ENCODE data around the gene PLSCR1. TPM values are rescaled to one million over a fixed set of nuclear protein-coding genes. Genes with fewer than 3 reads are reported as not detected.

PLSCR1 gene
- total RNA-seq, 2 donors from 2014 or later: 35.0 to 90.1 TPM

GRCh38 chr3:146581951-146582467 lies 37.6 kb upstream of the PLSCR1 start:
- Histone ChIP-seq H3K27ac (no peak overlapping the region), H3K9me3 (no peaks in the 10 kb centered on the region), H3K4me1 (replicated peaks) (no peaks in the 10 kb centered on the region), H3K4me3 (no peak overlapping the region), H3K36me3 (no peaks in the 10 kb centered on the region), H3K27me3 (replicated peaks; ENCODE audit: insufficient read depth) (no peaks in the 10 kb centered on the region)
- TF ChIP-seq CTCF (IDR thresholded peaks at IDR 0.05): no peak
- no peak for TF ChIP-seq POLR2A (IDR thresholded peaks at IDR 0.05)
- TF ChIP-seq POLR2AphosphoS5 (IDR thresholded peaks at IDR 0.05): no peak
- intact Hi-C loops (cut with DNase I): no loop called here
- no peak for DNase-seq (ENCODE audit: low spot score)

GRCh38 chr3:146581080-146581601 lies 36.7 kb upstream of the PLSCR1 start:
- no peak overlapping the region for H3K4me3 ChIP-seq
- no peak for DNase-seq (ENCODE audit: low spot score)
- H3K27ac ChIP-seq: no peak overlapping the region
- H3K9me3 ChIP-seq: no peaks in the 10 kb centered on the region
- intact Hi-C loops (cut with DNase I): no loop called here
- H3K27me3 ChIP-seq (replicated peaks; ENCODE audit: insufficient read depth): no peaks in the 10 kb centered on the region
- TF ChIP-seq POLR2A (IDR thresholded peaks at IDR 0.05): no peak
- no peak for TF ChIP-seq POLR2AphosphoS5 (IDR thresholded peaks at IDR 0.05)
- TF ChIP-seq CTCF (IDR thresholded peaks at IDR 0.05): no peak
- 57% methylated on average over 1 of the region's 1 CpG for WGBS
- H3K36me3 ChIP-seq: no peaks in the 10 kb centered on the region
- no peaks in the 10 kb centered on the region for H3K4me1 ChIP-seq (replicated peaks)

GRCh38 chr3:146577662-146578061 lies 33.3 kb upstream of the PLSCR1 start:
- peak; percentile 19 for DNase-seq (ENCODE audit: low spot score)
- H3K36me3 ChIP-seq: no peaks in the 10 kb centered on the region
- intact Hi-C loops (cut with DNase I): loop anchor here (5.0 kb wide), 1 partner anchor 360 kb away; no protein-coding TSS in a partner anchor
- H3K27ac ChIP-seq: no peak overlapping the region
- no peak overlapping the region for H3K4me3 ChIP-seq
- H3K4me1 ChIP-seq (replicated peaks): no peaks in the 10 kb centered on the region
- TF ChIP-seq CTCF (IDR thresholded peaks at IDR 0.05): peak in 3 of 4 experiments; percentile 37 to 63 (median 57)
- no peak for TF ChIP-seq POLR2AphosphoS5 (IDR thresholded peaks at IDR 0.05)
- no peak for TF ChIP-seq POLR2A (IDR thresholded peaks at IDR 0.05)
- no peaks in the 10 kb centered on the region for H3K9me3 ChIP-seq
- no peaks in the 10 kb centered on the region for H3K27me3 ChIP-seq (replicated peaks; ENCODE audit: insufficient read depth)

- WGBS: 71% methylated on average over 2 of the region's 2 CpGs
- Histone ChIP-seq H3K36me3 (no peaks in the 10 kb centered on the region), H3K27ac (no peak overlapping the region), H3K4me1 (replicated peaks) (no peaks in the 10 kb centered on the region), H3K9me3 (no peaks in the 10 kb centered on the region), H3K4me3 (no peak overlapping the region), H3K27me3 (replicated peaks; ENCODE audit: insufficient read depth) (no peaks in the 10 kb centered on the region)
- no peak for DNase-seq (ENCODE audit: low spot score)
- TF ChIP-seq CTCF (IDR thresholded peaks at IDR 0.05): no peak
- TF ChIP-seq POLR2A (IDR thresholded peaks at IDR 0.05): no peak
- no peak for TF ChIP-seq POLR2AphosphoS5 (IDR thresholded peaks at IDR 0.05)
- intact Hi-C loops (cut with DNase I): loop anchor here (5.0 kb wide), 1 partner anchor 358 kb away; no protein-coding TSS in a partner anchor
Observed at GRCh38 chr3:146575636-146576035, 31.2 kb upstream of the PLSCR1 start.

- Histone ChIP-seq H3K27me3 (replicated peaks; ENCODE audit: insufficient read depth) (no peaks in the 10 kb centered on the region), H3K4me3 (no peak overlapping the region), H3K4me1 (replicated peaks) (no peaks in the 10 kb centered on the region), H3K27ac (no peak overlapping the region), H3K9me3 (no peaks in the 10 kb centered on the region), H3K36me3 (no peaks in the 10 kb centered on the region)
- DNase-seq (ENCODE audit: low spot score): no peak
- intact Hi-C loops (cut with DNase I): loop anchor here (5.0 kb wide), 1 partner anchor 242 kb away; no protein-coding TSS in a partner anchor
- TF ChIP-seq POLR2A (IDR thresholded peaks at IDR 0.05) (no peak), POLR2AphosphoS5 (IDR thresholded peaks at IDR 0.05) (no peak), CTCF (IDR thresholded peaks at IDR 0.05) (no peak)
- 55% methylated on average over 1 of the region's 1 CpG for WGBS
Observed at GRCh38 chr3:146574173-146574572, 29.8 kb upstream of the PLSCR1 start.

Data from prostate gland (tissue), 2 donors.